Testis (tissue), 2 donors: ENCODE results near the gene EDC4.

Source experiments
- POLR2A ChIP-seq: fragments of 450-650 bp; IDR thresholded peaks from one replicate; pipeline ENCODE4 v1.6.1; 2017; ENCODE audit warnings: antibody characterized with exemption, mild to moderate bottlenecking, moderate library complexity
- TF ChIP-seq, protein P1 (sequence below), 3 experiments: fragments of 450-650 bp in 2 of 3; fragments of 200-600 bp in 1 of 3; sonication (generic) in 1 of 3; IDR thresholded peaks; one replicate each; pipeline ENCODE4 v1.5.1; 2016 to 2019; ENCODE audit warnings: antibody characterized with exemption in 3 of 3, mild to moderate bottlenecking in 2 of 3, moderate library complexity in 1 of 3

GRCh38 chr16:67885545-67885944 is 12.7 kb downstream of the EDC4 start:
- TF ChIP-seq, protein P1, sequence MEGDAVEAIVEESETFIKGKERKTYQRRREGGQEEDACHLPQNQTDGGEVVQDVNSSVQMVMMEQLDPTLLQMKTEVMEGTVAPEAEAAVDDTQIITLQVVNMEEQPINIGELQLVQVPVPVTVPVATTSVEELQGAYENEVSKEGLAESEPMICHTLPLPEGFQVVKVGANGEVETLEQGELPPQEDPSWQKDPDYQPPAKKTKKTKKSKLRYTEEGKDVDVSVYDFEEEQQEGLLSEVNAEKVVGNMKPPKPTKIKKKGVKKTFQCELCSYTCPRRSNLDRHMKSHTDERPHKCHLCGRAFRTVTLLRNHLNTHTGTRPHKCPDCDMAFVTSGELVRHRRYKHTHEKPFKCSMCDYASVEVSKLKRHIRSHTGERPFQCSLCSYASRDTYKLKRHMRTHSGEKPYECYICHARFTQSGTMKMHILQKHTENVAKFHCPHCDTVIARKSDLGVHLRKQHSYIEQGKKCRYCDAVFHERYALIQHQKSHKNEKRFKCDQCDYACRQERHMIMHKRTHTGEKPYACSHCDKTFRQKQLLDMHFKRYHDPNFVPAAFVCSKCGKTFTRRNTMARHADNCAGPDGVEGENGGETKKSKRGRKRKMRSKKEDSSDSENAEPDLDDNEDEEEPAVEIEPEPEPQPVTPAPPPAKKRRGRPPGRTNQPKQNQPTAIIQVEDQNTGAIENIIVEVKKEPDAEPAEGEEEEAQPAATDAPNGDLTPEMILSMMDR (IDR thresholded peaks at IDR 0.05), result no peak
- no peak for TF ChIP-seq POLR2A
